Psoas muscle (tissue), 8 donors: Measurements from ENCODE around the gene CBFB. TPM values are rescaled to one million over a fixed set of nuclear protein-coding genes. Genes with fewer than 3 reads are reported as not detected.

Source experiments
- ATAC-seq, 4 donors: fragments of 200-7000 bp; cut with Tn5 transposase; one replicate each; pipeline ENCODE4 v1.9.1; 2020; ENCODE audit warnings: moderate library complexity in 3 of 4, mild to moderate bottlenecking in 2 of 4
- DNase-seq, 2 donors: peaks; one replicate each; pipeline ENCODE4 v3.0.0-alpha.2; 2020
- H3K27ac ChIP-seq: fragments of 200-600 bp; one replicate; pipeline ENCODE4 v1.8.0; 2022
- H3K27me3 ChIP-seq, 3 donors: fragments of 200-600 bp in 1 of 3; one replicate each; pipeline versions ENCODE4 v1.6.1 to v1.8.0; 2013 to 2022; ENCODE audit warnings: low read length in 2 of 3, mild to moderate bottlenecking in 2 of 3, moderate library complexity in 1 of 3; ENCODE audit not compliant: insufficient read depth in 3 of 3
- H3K36me3 ChIP-seq, 2 donors: fragments of 200-600 bp in 1 of 2; one replicate each; pipeline versions ENCODE4 v1.6.1 to v1.8.0; 2013 to 2022; ENCODE audit warnings: low read depth in 1 of 2, mild to moderate bottlenecking in 1 of 2, moderate library complexity in 1 of 2; ENCODE audit not compliant: insufficient read depth in 1 of 2
- H3K4me1 ChIP-seq: fragments of 200-600 bp; one replicate; pipeline ENCODE4 v1.8.0; 2022
- H3K4me3 ChIP-seq: fragments of 200-600 bp; one replicate; pipeline ENCODE4 v1.8.0; 2022; ENCODE audit warnings: mild to moderate bottlenecking
- H3K9me3 ChIP-seq: fragments of 200-600 bp; one replicate; pipeline ENCODE4 v1.8.0; 2022
- CTCF ChIP-seq: fragments of 200-600 bp; IDR thresholded peaks from one replicate; pipeline ENCODE4 v1.8.0; 2022; ENCODE audit warnings: antibody characterized with exemption
- WGBS, 3 donors: extraction: QIAGEN DNeasy Blood & Tissue Kit; methylation state at CpG; one replicate each; pipeline versions ENCODE4 v1.1.6 to v1.1.7; 2013; 5-methylcytosine and 5-hydroxymethylcytosine counted together
- intact Hi-C, 2 donors: fragments of 100-400 bp; cut with DNase I; formaldehyde crosslinking; loops; one replicate each; pipeline versions ENCODE4 v1.11.0 to v1.14.2; 2022
- polyA plus RNA-seq, 3 donors: library from polyadenylated mRNA; stranded (reverse); fragments of 200-250 nt; gene quantifications; one replicate each; pipeline ENCODE4 v1.2.3, GENCODE V29; 2013
- total RNA-seq, 4 donors: library from RNA; stranded (reverse); fragmentation: NEBNext Ultra II Directional in 2 of 4; extraction: Animal tissue kit (Norgen Biotek cat#: 25700) in 2 of 4; gene quantifications; one replicate each; pipeline versions ENCODE4 v1.2.1 to v1.2.4, GENCODE V29; 2021 to 2023
- donor health status: healthy with polysubstance abuse.
- donor health status: DM: no; HTN: no; CAD: no; lungs with moderate emphysema.
- donor health status: Bipolar disorder and iron deficiency.
- donor health status: healthy.
- donor health status: DM: yes; HTN: yes; CAD: no.
- donor health status: DM: no; HTN: no; CAD: no.
- donor health status: DM: no; HTN: no; CAD: no.
- donor health status: DM: yes; HTN: yes; CAD: no.

Gene CBFB
- total and polyA plus RNA-seq, 7 donors = 24.3 to 66.1 (median 51.4) TPM

GRCh38 chr16:67015313-67015731, 13.6 kb upstream of the CBFB start:
- peaks cover 9% of the 10 kb centered on the region for H3K4me1 ChIP-seq
- ATAC-seq (no peak), DNase-seq (no peak)
- no peaks in the 10 kb centered on the region for H3K36me3 ChIP-seq
- H3K27me3 ChIP-seq = no peaks in the 10 kb centered on the region
- 94 to 98% (median 96%) methylated on average over 9 of the region's 9 CpGs for WGBS, 3 donors
- no peak overlapping the region for H3K4me3 ChIP-seq
- intact Hi-C loops = loop anchor here (5.0 to 10.0 kb wide), 3 partner anchors 87 to 142 kb away; partner anchors contain the start of genes FBXL8 (in 1 of the 2), PHAF1 (in 1 of the 2) and TRADD (in 1 of the 2)
- no peak overlapping the region for H3K27ac ChIP-seq
- TF ChIP-seq CTCF = no peak
- no peaks in the 10 kb centered on the region for H3K9me3 ChIP-seq

- H3K27me3 ChIP-seq = no peaks in the 10 kb centered on the region
- no peaks in the 10 kb centered on the region for H3K9me3 ChIP-seq
- TF ChIP-seq CTCF = no peak
- H3K27ac ChIP-seq = no peak overlapping the region
- no peaks in the 10 kb centered on the region for H3K36me3 ChIP-seq
- ATAC-seq (no peak), DNase-seq (no peak)
- intact Hi-C loops = loop anchor here (1.0 to 10.0 kb wide), 4 partner anchors 86 to 141 kb away; partner anchors contain the start of genes FBXL8 (in 1 of the 2), PHAF1 (in 1 of the 2) and TRADD (in 1 of the 2)
- peaks cover 9% of the 10 kb centered on the region for H3K4me1 ChIP-seq
- no peak overlapping the region for H3K4me3 ChIP-seq
Observed at GRCh38 chr16:67016143-67016542, 12.8 kb upstream of the CBFB start.

- WGBS, 3 donors = 82 to 86% (median 82%) methylated on average over 5 of the region's 5 CpGs
- intact Hi-C loops = loop anchor here (1.0 to 10.0 kb wide), 4 partner anchors 85 to 140 kb away; partner anchors contain the start of genes FBXL8 (in 1 of the 2), PHAF1 (in 1 of the 2) and TRADD (in 1 of the 2)
Observed at GRCh38 chr16:67016681-67017420, 12.1 kb upstream of the CBFB start.

GRCh38 chr16:67017421-67017750, 11.6 kb upstream of the CBFB start:
- intact Hi-C loops = loop anchor here (5.0 to 10.0 kb wide), 3 partner anchors 85 to 140 kb away; partner anchors contain the start of genes FBXL8 (in 1 of the 2), PHAF1 (in 1 of the 2) and TRADD (in 1 of the 2)
- TF ChIP-seq CTCF = no peak

More at GRCh38 chr16:67016681-67017420, 12.1 kb upstream of the CBFB start:
- ATAC-seq (no peak), DNase-seq (no peak)
- no peaks in the 10 kb centered on the region for H3K36me3 ChIP-seq
- no peaks in the 10 kb centered on the region for H3K9me3 ChIP-seq
- H3K27ac ChIP-seq = no peak overlapping the region
- H3K27me3 ChIP-seq = no peaks in the 10 kb centered on the region
- H3K4me3 ChIP-seq = no peak overlapping the region
- no peak for TF ChIP-seq CTCF
- H3K4me1 ChIP-seq = peaks cover 9% of the 10 kb centered on the region

More at GRCh38 chr16:67017421-67017750, 11.6 kb upstream of the CBFB start:
- WGBS, 3 donors = 86 to 88% (median 87%) methylated on average over 4 of the region's 4 CpGs
- Histone ChIP-seq H3K9me3 (no peaks in the 10 kb centered on the region), H3K27me3 (no peaks in the 10 kb centered on the region), H3K4me1 (peaks cover 9% of the 10 kb centered on the region), H3K36me3 (no peaks in the 10 kb centered on the region), H3K4me3 (no peak overlapping the region), H3K27ac (no peak overlapping the region)
- DNase-seq (no peak), ATAC-seq (no peak)
